Hepatocyte (in vitro differentiated cells): ENCODE results near the gene SPATS2.

Experiments
- EZH2phosphoT487 ChIP-seq: fragments of 200-600 bp; sonication (generic); IDR thresholded peaks from one replicate; pipeline ENCODE4 v1.6.1; 2018; ENCODE audit warnings: antibody characterized with exemption, mild to moderate bottlenecking, low read depth, moderate library complexity; ENCODE audit not compliant: unreplicated experiment, severe bottlenecking
- TF ChIP-seq, protein P1 (sequence below): fragments of 200-600 bp; sonication (generic); IDR thresholded peaks from 2 replicates; pipeline ENCODE4 v1.5.1; 2016; ENCODE audit warnings: antibody characterized with exemption, mild to moderate bottlenecking; ENCODE audit not compliant: poor library complexity

DNA sequence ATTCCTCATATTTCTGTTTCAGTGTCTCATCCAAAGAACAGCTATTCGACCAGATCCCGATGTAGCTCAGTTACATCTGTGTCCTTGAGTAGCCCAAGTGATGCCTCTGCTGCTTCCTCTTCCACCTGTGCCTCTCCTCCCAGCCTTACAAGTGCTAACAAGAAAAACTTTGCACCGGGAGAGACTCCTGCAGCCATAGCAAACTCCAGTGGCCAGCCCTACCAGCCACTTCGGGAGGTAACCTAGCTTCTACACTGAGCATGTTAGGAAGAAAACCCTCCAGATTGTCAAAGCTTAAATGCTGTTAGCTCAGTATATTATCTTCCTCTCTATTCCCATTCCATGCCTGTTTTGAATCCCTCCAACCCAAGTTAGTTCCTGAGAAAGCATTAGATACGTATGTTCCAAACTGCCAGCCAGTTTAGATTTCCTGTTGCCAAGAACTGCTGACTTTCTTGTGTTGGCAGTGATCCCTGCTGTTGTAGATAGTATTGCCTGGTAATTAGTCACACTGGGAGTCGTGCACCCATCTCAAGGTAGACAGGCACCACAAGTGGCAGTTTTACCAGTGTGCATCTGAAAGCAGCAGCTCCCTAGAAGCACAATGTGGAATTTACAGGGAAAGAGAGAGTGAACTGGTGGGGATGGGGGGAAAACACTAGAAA is 157.5 kb downstream of the SPATS2 start:
- TF ChIP-seq, protein P1, sequence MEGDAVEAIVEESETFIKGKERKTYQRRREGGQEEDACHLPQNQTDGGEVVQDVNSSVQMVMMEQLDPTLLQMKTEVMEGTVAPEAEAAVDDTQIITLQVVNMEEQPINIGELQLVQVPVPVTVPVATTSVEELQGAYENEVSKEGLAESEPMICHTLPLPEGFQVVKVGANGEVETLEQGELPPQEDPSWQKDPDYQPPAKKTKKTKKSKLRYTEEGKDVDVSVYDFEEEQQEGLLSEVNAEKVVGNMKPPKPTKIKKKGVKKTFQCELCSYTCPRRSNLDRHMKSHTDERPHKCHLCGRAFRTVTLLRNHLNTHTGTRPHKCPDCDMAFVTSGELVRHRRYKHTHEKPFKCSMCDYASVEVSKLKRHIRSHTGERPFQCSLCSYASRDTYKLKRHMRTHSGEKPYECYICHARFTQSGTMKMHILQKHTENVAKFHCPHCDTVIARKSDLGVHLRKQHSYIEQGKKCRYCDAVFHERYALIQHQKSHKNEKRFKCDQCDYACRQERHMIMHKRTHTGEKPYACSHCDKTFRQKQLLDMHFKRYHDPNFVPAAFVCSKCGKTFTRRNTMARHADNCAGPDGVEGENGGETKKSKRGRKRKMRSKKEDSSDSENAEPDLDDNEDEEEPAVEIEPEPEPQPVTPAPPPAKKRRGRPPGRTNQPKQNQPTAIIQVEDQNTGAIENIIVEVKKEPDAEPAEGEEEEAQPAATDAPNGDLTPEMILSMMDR, result no peak
- TF ChIP-seq EZH2phosphoT487, result no peak
